Neural progenitor cell (in vitro differentiated cells): ENCODE data around the gene NKAIN2. TPM values are rescaled to one million over a fixed set of nuclear protein-coding genes. Genes with fewer than 3 reads are reported as not detected.

Experiments
- DNase-seq: peaks from one replicate; pipeline ENCODE4 v3.0.0-alpha.2; 2016; ENCODE audit warnings: low spot score
- H2AFZ ChIP-seq: fragments of 200-600 bp; sonication (generic); replicated peaks from 2 replicates; pipeline ENCODE4 v1.6.1; 2016; ENCODE audit warnings: antibody characterized with exemption
- H3F3A ChIP-seq: fragments of 200-600 bp; sonication (generic); 2 replicates; pipeline ENCODE4 v1.6.1; 2016; ENCODE audit warnings: antibody characterized with exemption, low read depth
- H3K27ac ChIP-seq: fragments of 200-600 bp; sonication (generic); 2 replicates; pipeline ENCODE4 v1.5.1; 2016; ENCODE audit warnings: mild to moderate bottlenecking
- H3K27me3 ChIP-seq: fragments of 200-600 bp; sonication (generic); 2 replicates; pipeline ENCODE4 v1.6.1; 2016; ENCODE audit warnings: mild to moderate bottlenecking, moderate library complexity
- H3K36me3 ChIP-seq: fragments of 200-600 bp; sonication (generic); 2 replicates; pipeline ENCODE4 v1.5.1; 2016
- H3K4me1 ChIP-seq: fragments of 200-600 bp; sonication (generic); 2 replicates; pipeline ENCODE4 v1.6.1; 2016; ENCODE audit warnings: mixed run types
- H3K4me2 ChIP-seq: fragments of 200-600 bp; sonication (generic); 2 replicates; pipeline ENCODE4 v1.6.1; 2016
- H3K4me3 ChIP-seq: fragments of 200-600 bp; sonication (generic); 2 replicates; pipeline ENCODE4 v1.5.1; 2016
- H3K79me2 ChIP-seq: fragments of 200-600 bp; sonication (generic); 2 replicates; pipeline ENCODE4 v1.6.1; 2016; ENCODE audit warnings: low read depth
- H3K9ac ChIP-seq: fragments of 200-600 bp; sonication (generic); 2 replicates; pipeline ENCODE4 v1.6.1; 2016
- H3K9me3 ChIP-seq: fragments of 200-600 bp; sonication (generic); 2 replicates; pipeline ENCODE4 v1.5.1; 2016; ENCODE audit warnings: low read depth
- H4K20me1 ChIP-seq: fragments of 200-600 bp; sonication (generic); 2 replicates; pipeline ENCODE4 v1.6.1; 2016; ENCODE audit warnings: low read depth
- H3K27ac Mint-ChIP-seq: 3 replicates; pipeline ENCODE4 v1.8.0; 2021; ENCODE audit warnings: mixed read lengths
- H3K27me3 Mint-ChIP-seq: 2 replicates; pipeline ENCODE4 v1.8.0; 2022; ENCODE audit warnings: low read depth, mild to moderate bottlenecking, inconsistent platforms, moderate library complexity, mixed read lengths; ENCODE audit not compliant: insufficient read depth
- H3K36me3 Mint-ChIP-seq: 3 replicates; pipeline ENCODE4 v1.8.0; 2021; ENCODE audit warnings: mixed read lengths
- H3K4me1 Mint-ChIP-seq: 3 replicates; pipeline ENCODE4 v1.8.0; 2021; ENCODE audit warnings: mixed read lengths
- H3K4me3 Mint-ChIP-seq: 3 replicates; pipeline ENCODE4 v1.8.0; 2021; ENCODE audit warnings: mild to moderate bottlenecking, moderate library complexity, mixed read lengths
- H3K9me3 Mint-ChIP-seq: 3 replicates; pipeline ENCODE4 v1.8.0; 2020; ENCODE audit warnings: mixed read lengths
- EZH2 ChIP-seq: fragments of 200-600 bp; sonication (generic); IDR thresholded peaks from 2 replicates; pipeline ENCODE4 v1.6.1; 2017; ENCODE audit warnings: antibody characterized with exemption, mild to moderate bottlenecking, moderate library complexity
- EZH2phosphoT487 ChIP-seq: fragments of 200-600 bp; sonication (generic); IDR thresholded peaks from 2 replicates; pipeline ENCODE4 v1.6.1; 2017; ENCODE audit warnings: antibody characterized with exemption
- total RNA-seq: library from RNA; depleted of rRNA; stranded (reverse); fragments of >200 nt; gene quantifications from 2 replicates; pipeline ENCODE4 v1.2.3, GENCODE V29; 2015; ENCODE audit warnings: low replicate concordance
- TF ChIP-seq, protein P1 (sequence below): fragments of 200-600 bp; sonication (generic); IDR thresholded peaks from 2 replicates; pipeline ENCODE4 v1.5.1; 2017; ENCODE audit warnings: antibody characterized with exemption, mild to moderate bottlenecking

Gene NKAIN2
- total RNA-seq, 1 donor from 2014 or later: 0.45 TPM

DNA sequence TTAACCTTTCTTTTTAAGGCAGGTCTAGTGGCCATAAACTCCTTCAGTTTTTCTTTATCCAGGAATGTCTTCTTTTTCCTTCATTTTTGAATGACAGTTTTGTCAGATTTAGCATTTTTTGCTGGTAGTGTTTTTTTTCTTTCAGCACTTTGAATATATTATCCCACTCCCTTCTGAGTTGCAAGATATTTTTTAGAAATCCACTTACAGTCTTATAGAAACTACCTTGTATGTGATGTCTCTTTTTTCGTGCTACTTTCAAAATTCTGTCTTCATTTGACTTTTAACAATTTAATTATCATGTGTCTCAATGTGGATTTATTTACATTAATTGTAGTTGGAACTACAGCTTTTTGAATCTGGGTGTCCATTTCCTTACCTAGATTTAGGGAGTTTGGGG lies 874.2 kb downstream of the NKAIN2 start:
- no peaks in the 10 kb centered on the region for H3K79me2 ChIP-seq
- no peak overlapping the region for H2AFZ ChIP-seq
- H3F3A ChIP-seq: no peaks in the 10 kb centered on the region
- no peak overlapping the region for H3K9ac ChIP-seq
- no peaks in the 10 kb centered on the region for H3K4me1 Mint-ChIP-seq
- H3K27ac ChIP-seq: no peak overlapping the region
- H3K27ac Mint-ChIP-seq: no peak overlapping the region
- H3K4me3 ChIP-seq: no peak overlapping the region
- H3K4me3 Mint-ChIP-seq: no peak overlapping the region
- H3K4me1 ChIP-seq: no peaks in the 10 kb centered on the region
- peaks cover 1% of the 10 kb centered on the region for H3K36me3 Mint-ChIP-seq
- TF ChIP-seq, protein P1, sequence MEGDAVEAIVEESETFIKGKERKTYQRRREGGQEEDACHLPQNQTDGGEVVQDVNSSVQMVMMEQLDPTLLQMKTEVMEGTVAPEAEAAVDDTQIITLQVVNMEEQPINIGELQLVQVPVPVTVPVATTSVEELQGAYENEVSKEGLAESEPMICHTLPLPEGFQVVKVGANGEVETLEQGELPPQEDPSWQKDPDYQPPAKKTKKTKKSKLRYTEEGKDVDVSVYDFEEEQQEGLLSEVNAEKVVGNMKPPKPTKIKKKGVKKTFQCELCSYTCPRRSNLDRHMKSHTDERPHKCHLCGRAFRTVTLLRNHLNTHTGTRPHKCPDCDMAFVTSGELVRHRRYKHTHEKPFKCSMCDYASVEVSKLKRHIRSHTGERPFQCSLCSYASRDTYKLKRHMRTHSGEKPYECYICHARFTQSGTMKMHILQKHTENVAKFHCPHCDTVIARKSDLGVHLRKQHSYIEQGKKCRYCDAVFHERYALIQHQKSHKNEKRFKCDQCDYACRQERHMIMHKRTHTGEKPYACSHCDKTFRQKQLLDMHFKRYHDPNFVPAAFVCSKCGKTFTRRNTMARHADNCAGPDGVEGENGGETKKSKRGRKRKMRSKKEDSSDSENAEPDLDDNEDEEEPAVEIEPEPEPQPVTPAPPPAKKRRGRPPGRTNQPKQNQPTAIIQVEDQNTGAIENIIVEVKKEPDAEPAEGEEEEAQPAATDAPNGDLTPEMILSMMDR: no peak
- TF ChIP-seq EZH2phosphoT487 (no peak), EZH2 (no peak)
- H3K27me3 Mint-ChIP-seq: no peaks in the 10 kb centered on the region
- H3K9me3 ChIP-seq: peaks cover 13% of the 10 kb centered on the region
- no peaks in the 10 kb centered on the region for H3K27me3 ChIP-seq
- no peaks in the 10 kb centered on the region for H4K20me1 ChIP-seq
- peaks cover 8% of the 10 kb centered on the region for H3K36me3 ChIP-seq
- peaks cover 40% of the 10 kb centered on the region for H3K9me3 Mint-ChIP-seq
- DNase-seq: no peak
- H3K4me2 ChIP-seq: no peak overlapping the region

DNA sequence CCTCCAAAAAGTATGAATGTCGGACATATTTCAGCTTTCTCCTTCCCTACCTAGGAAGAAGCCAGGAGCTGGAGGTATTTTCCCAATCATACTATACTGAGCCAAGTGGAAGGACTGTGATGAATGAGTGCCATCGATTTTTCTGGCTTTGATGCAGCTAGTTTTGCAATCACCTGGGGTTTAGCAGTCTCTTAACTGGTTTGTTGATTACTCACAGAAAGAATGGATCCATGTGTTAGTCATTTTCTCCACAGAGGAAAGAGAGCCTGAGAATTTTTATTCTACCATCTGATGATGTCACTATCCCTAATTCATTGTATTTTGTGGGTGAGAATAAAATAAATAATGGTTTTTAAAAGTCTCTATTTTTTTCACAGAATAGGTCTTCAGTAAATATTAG lies 875.7 kb downstream of the NKAIN2 start:
- Histone ChIP-seq H3K4me1 (peaks cover 15% of the 10 kb centered on the region), H3K9me3 (peaks cover 5% of the 10 kb centered on the region), H2AFZ (no peak overlapping the region), H3K9ac (no peak overlapping the region), H3F3A (peaks cover 3% of the 10 kb centered on the region), H4K20me1 (no peaks in the 10 kb centered on the region), H3K4me2 (no peak overlapping the region), H3K79me2 (no peaks in the 10 kb centered on the region), H3K27me3 (no peaks in the 10 kb centered on the region), H3K27ac (no peak overlapping the region), H3K4me3 (no peak overlapping the region), H3K36me3 (peaks cover under 1% of the 10 kb centered on the region)
- H3K4me3 Mint-ChIP-seq: no peak overlapping the region
- peaks cover 33% of the 10 kb centered on the region for H3K9me3 Mint-ChIP-seq
- no peak for DNase-seq
- no peaks in the 10 kb centered on the region for H3K27me3 Mint-ChIP-seq
- TF ChIP-seq, protein P1: no peak
- TF ChIP-seq EZH2phosphoT487 (no peak), EZH2 (no peak)
- no peak overlapping the region for H3K27ac Mint-ChIP-seq
- peaks cover 1% of the 10 kb centered on the region for H3K36me3 Mint-ChIP-seq
- H3K4me1 Mint-ChIP-seq: peaks cover 6% of the 10 kb centered on the region

DNA sequence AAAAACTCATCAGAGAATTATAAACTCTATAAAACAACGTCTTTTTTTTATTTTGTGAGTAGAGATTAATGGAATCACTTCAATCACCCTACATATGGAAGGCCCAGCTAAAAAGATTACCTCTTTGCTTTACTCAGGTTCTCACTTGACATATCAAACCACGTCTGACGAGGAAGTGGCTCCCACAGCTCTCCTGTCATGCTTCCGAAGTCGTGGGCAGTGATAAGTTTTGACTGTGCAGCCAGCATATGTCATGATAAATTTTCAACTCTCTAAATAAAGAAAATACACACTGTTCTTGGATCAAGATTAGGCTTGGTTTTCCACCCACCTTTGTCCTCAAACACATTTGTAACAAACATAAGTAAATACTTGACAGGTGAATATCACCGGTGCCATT lies 879.1 kb downstream of the NKAIN2 start:
- Histone ChIP-seq H3F3A (peaks cover 7% of the 10 kb centered on the region), H3K4me2 (no peak overlapping the region), H2AFZ (peak overlapping the region; percentile 50), H3K27ac (no peak overlapping the region), H3K9ac (no peak overlapping the region), H4K20me1 (no peaks in the 10 kb centered on the region), H3K4me1 (peaks cover 18% of the 10 kb centered on the region), H3K4me3 (no peak overlapping the region), H3K27me3 (no peaks in the 10 kb centered on the region), H3K79me2 (no peaks in the 10 kb centered on the region), H3K9me3 (no peaks in the 10 kb centered on the region), H3K36me3 (no peaks in the 10 kb centered on the region)
- peaks cover 2% of the 10 kb centered on the region for H3K27me3 Mint-ChIP-seq
- H3K27ac Mint-ChIP-seq: no peak overlapping the region
- TF ChIP-seq EZH2 (no peak), EZH2phosphoT487 (no peak)
- TF ChIP-seq, protein P1: no peak
- peaks cover 6% of the 10 kb centered on the region for H3K4me1 Mint-ChIP-seq
- no peak for DNase-seq
- H3K4me3 Mint-ChIP-seq: no peak overlapping the region
- peaks cover 18% of the 10 kb centered on the region for H3K9me3 Mint-ChIP-seq
- no peaks in the 10 kb centered on the region for H3K36me3 Mint-ChIP-seq
